Myocyte (in vitro differentiated cells): ENCODE results near the gene C9orf72. TPM values are rescaled to one million over a fixed set of nuclear protein-coding genes. Genes with fewer than 3 reads are reported as not detected.

Source experiments
- DNase-seq: peaks from one replicate; pipeline ENCODE4 v3.0.0-alpha.2; 2012; ENCODE audit warnings: low read depth
- total RNA-seq: library from RNA; depleted of rRNA; stranded (reverse); fragments of >200 nt; gene quantifications from 2 replicates; pipeline ENCODE4 v1.2.3, GENCODE V29; 2014

The C9orf72 gene
- total RNA-seq, 1 donor from 2014 or later, result 8.1 TPM

- DNase-seq, result no peak
Measured at GRCh38 chr9:27581826-27582225, 8.5 kb upstream of the C9orf72 start.

GRCh38 chr9:27573634-27574590 lies 631 bp upstream of the C9orf72 start:
- DNase-seq, result peak; percentile 99

GRCh38 chr9:27572566-27572917 lies 739 bp downstream of the C9orf72 start:
- peak; percentile 34 for DNase-seq

GRCh38 chr9:27572061-27572460 lies 1.2 kb downstream of the C9orf72 start:
- DNase-seq, result no peak

- no peak for DNase-seq
Measured at GRCh38 chr9:27571011-27571410, 2.3 kb downstream of the C9orf72 start.

GRCh38 chr9:27569406-27569805 lies 3.9 kb downstream of the C9orf72 start:
- DNase-seq, result no peak

GRCh38 chr9:27566118-27566517 lies 7.2 kb downstream of the C9orf72 start:
- no peak for DNase-seq

- no peak for DNase-seq
Measured at GRCh38 chr9:27565696-27566095, 7.6 kb downstream of the C9orf72 start.

GRCh38 chr9:27564670-27565069 lies 8.6 kb downstream of the C9orf72 start:
- DNase-seq, result no peak

GRCh38 chr9:27563738-27564430 lies 9.4 kb downstream of the C9orf72 start:
- no peak for DNase-seq

- DNase-seq, result no peak
Measured at GRCh38 chr9:27561685-27562084, 11.6 kb downstream of the C9orf72 start.

GRCh38 chr9:27560457-27560856 lies 12.8 kb downstream of the C9orf72 start:
- no peak for DNase-seq

GRCh38 chr9:27558307-27558706 lies 15.0 kb downstream of the C9orf72 start:
- no peak for DNase-seq

GRCh38 chr9:27556470-27556869 lies 16.8 kb downstream of the C9orf72 start:
- no peak for DNase-seq

- no peak for DNase-seq
Measured at GRCh38 chr9:27554712-27555111, 18.6 kb downstream of the C9orf72 start.

- DNase-seq, result no peak
Measured at GRCh38 chr9:27549196-27549755, 24.0 kb downstream of the C9orf72 start.

- peak; percentile 49 for DNase-seq
Measured at GRCh38 chr9:27548055-27548741, 25.1 kb downstream of the C9orf72 start.

GRCh38 chr9:27545471-27545870 lies 27.8 kb downstream of the C9orf72 start:
- DNase-seq, result no peak

- peak; percentile 45 for DNase-seq
Measured at GRCh38 chr9:27542508-27542907, 30.8 kb downstream of the C9orf72 start.

- DNase-seq, result no peak
Measured at GRCh38 chr9:27541740-27542139, 31.5 kb downstream of the C9orf72 start.

GRCh38 chr9:27540502-27540901 lies 32.8 kb downstream of the C9orf72 start:
- DNase-seq, result no peak
